ENCODE data around the gene DKKL1.

GRCh38 chr19:49420227-49420626 is 56.5 kb downstream of the DKKL1 start:
- TF ChIP-seq EZH2phosphoT487 (IDR thresholded peaks at IDR 0.05; ENCODE audit: unreplicated experiment) = no peak
- no peak for TF ChIP-seq POLR2AphosphoS5 (IDR thresholded peaks at IDR 0.05; ENCODE audit: low read depth)

Measured in GM23338 (cell line).